ENCODE results near the gene FGGY. TPM values are rescaled to one million over a fixed set of nuclear protein-coding genes. Genes with fewer than 3 reads are reported as not detected.

FGGY gene
- total RNA-seq, 1 donor from 2014 or later, result 12.6 TPM

DNA sequence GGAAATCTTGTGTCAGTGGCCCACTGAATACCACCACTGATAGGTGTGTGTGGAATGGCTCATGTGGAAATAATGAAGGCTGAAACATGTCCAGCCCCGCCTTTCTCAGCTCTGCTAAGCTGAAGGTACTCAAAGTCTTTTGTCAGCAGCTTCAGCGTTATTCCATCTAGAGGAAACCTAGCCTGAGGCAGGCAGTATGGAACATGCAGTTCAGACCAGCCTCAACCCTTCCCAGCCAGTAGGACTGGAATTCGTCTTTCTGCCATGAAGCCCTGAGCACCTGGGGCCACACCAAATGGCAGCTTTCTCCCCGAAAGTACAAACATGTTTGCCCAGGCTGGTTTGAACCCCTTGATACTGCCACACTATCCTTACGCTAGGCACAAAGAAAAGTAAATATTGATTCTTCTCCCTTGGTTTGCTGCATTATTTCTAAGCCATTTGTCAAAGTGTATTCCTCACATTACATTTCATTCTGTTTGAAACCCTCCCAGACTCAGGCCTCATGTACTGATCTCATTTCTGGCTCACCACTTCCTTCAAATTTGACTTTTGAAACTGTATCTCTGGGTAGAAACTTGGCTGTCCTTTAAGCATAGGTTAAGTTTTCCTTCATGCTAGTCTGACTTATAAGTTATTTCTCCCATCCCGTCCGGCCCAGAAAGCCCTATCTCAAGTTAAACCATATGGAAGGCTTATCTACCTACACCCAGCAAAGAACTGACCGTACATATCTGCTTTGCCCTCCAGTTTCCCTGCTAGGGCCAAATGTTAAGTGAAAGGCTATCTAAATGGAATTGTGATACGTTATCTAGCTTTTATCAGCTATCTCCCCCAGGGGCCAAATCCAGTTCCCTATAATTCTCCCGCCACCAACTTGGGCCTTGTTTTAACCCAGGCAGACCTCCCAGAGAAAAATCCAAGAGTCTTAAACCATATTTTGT is 472.2 kb downstream of the FGGY start:
- Mint-ChIP-seq H3K27ac (peak overlapping the region; percentile 15), H3K36me3 (no peaks in the 10 kb centered on the region), H3K27me3 (no peaks in the 10 kb centered on the region), H3K4me3 (peak overlapping the region; percentile 5), H3K4me1 (ENCODE audit: unreplicated experiment) (peaks cover 41% of the 10 kb centered on the region), H3K9me3 (peaks cover 4% of the 10 kb centered on the region)
- no peak for DNase-seq (ENCODE audit: extremely low spot score, unreplicated experiment)
- TF ChIP-seq, protein P1, sequence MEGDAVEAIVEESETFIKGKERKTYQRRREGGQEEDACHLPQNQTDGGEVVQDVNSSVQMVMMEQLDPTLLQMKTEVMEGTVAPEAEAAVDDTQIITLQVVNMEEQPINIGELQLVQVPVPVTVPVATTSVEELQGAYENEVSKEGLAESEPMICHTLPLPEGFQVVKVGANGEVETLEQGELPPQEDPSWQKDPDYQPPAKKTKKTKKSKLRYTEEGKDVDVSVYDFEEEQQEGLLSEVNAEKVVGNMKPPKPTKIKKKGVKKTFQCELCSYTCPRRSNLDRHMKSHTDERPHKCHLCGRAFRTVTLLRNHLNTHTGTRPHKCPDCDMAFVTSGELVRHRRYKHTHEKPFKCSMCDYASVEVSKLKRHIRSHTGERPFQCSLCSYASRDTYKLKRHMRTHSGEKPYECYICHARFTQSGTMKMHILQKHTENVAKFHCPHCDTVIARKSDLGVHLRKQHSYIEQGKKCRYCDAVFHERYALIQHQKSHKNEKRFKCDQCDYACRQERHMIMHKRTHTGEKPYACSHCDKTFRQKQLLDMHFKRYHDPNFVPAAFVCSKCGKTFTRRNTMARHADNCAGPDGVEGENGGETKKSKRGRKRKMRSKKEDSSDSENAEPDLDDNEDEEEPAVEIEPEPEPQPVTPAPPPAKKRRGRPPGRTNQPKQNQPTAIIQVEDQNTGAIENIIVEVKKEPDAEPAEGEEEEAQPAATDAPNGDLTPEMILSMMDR (conservative IDR thresholded peaks at IDR 0.05), result no peak

DNA sequence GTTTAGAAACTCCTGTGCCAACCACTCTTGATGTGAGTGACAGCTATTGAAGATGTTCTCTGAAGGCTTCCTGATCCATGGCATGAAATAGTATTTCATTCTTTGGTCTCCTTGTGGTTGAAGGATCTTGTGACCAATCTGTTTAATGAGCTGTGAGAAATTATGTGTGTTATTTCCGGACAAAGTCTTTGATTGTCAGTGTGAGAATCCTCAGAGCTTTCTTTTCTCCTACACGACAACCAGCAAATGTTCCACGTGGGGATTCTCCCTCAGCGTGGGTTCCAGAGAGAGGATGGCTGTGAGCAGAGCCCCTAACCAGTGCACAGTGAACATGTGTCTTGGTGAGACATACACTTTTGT is 472.8 kb downstream of the FGGY start:
- no peak for DNase-seq (ENCODE audit: extremely low spot score, unreplicated experiment)
- peaks cover 40% of the 10 kb centered on the region for H3K4me1 Mint-ChIP-seq (ENCODE audit: unreplicated experiment)
- no peak overlapping the region for H3K4me3 Mint-ChIP-seq
- no peaks in the 10 kb centered on the region for H3K36me3 Mint-ChIP-seq
- no peak overlapping the region for H3K27ac Mint-ChIP-seq
- no peaks in the 10 kb centered on the region for H3K27me3 Mint-ChIP-seq
- peaks cover 4% of the 10 kb centered on the region for H3K9me3 Mint-ChIP-seq
- TF ChIP-seq, protein P1 (conservative IDR thresholded peaks at IDR 0.05), result no peak

GRCh38 chr1:59771361-59771760 is 474.5 kb downstream of the FGGY start:
- no peak overlapping the region for H3K27ac Mint-ChIP-seq
- H3K4me1 Mint-ChIP-seq (ENCODE audit: unreplicated experiment), result peaks cover 29% of the 10 kb centered on the region
- H3K36me3 Mint-ChIP-seq, result no peaks in the 10 kb centered on the region
- no peak for DNase-seq (ENCODE audit: extremely low spot score, unreplicated experiment)
- no peak overlapping the region for H3K4me3 Mint-ChIP-seq
- no peaks in the 10 kb centered on the region for H3K27me3 Mint-ChIP-seq
- H3K9me3 Mint-ChIP-seq, result peaks cover 4% of the 10 kb centered on the region
- TF ChIP-seq, protein P1 (conservative IDR thresholded peaks at IDR 0.05), result no peak

GRCh38 chr1:59775480-59775879 is 478.6 kb downstream of the FGGY start:
- no peak overlapping the region for H3K27ac Mint-ChIP-seq
- no peaks in the 10 kb centered on the region for H3K4me1 Mint-ChIP-seq (ENCODE audit: unreplicated experiment)
- H3K9me3 Mint-ChIP-seq, result no peaks in the 10 kb centered on the region
- no peak overlapping the region for H3K4me3 Mint-ChIP-seq
- no peak for DNase-seq (ENCODE audit: extremely low spot score, unreplicated experiment)
- TF ChIP-seq, protein P1 (conservative IDR thresholded peaks at IDR 0.05), result no peak
- H3K27me3 Mint-ChIP-seq, result no peaks in the 10 kb centered on the region
- no peaks in the 10 kb centered on the region for H3K36me3 Mint-ChIP-seq

DNA sequence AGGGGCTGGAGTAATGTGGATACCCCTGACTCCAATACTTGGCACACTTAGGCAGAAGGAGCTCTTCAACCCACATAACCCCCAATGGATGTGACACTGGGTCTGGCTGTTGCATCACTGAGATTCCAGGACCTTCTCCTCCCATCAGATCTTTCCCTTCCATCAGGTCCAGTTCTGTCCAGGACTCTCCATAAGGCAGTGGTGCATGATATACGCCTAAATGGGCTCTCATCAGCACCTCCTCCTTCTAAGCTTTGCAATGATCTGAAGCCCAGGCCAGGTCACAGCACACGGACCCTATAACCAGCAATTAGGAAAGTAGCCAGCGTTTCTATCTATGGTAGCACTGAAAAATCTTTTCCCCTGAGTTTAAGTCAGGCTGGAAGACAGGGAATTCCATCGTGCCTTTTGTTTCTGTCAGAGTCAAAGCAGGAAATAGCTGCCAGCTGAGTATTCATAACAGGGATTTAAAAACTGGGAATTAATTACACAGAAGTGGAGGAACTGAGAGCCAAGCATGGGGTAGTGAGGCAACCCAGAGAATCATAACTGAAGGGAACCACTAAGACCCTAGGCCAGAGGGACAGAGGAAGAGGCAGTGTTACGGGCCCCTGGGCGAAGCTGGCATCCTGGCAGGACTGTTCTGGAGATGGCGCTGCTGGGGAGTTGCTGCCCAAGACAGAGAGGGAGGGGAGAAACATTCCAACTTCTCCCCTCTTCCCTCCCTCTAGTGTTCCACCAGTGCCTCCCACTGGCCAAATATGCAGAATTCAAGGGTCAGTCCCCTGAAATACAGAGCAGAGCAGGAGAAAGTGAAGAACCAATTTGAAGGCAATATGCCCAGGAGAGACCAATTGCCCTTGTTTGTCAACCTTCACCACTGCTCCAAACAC is 480.3 kb downstream of the FGGY start:
- Mint-ChIP-seq H3K36me3 (no peaks in the 10 kb centered on the region), H3K4me3 (no peak overlapping the region), H3K27ac (no peak overlapping the region), H3K27me3 (no peaks in the 10 kb centered on the region), H3K4me1 (ENCODE audit: unreplicated experiment) (no peaks in the 10 kb centered on the region), H3K9me3 (no peaks in the 10 kb centered on the region)
- no peak for DNase-seq (ENCODE audit: extremely low spot score, unreplicated experiment)
- TF ChIP-seq, protein P1 (conservative IDR thresholded peaks at IDR 0.05), result no peak

Measured in type B pancreatic cell (in vitro differentiated cells).